Measurements from ENCODE around the gene MYBPC1. TPM values are rescaled to one million over a fixed set of nuclear protein-coding genes. Genes with fewer than 3 reads are reported as not detected.
"Not testable (repeated sequence)": the region's sequence is repeated elsewhere in the genome, so short reads cannot be mapped to it uniquely, and the experiment has no call there.

The MYBPC1 gene
- total RNA-seq, 1 donor = not detected

DNA sequence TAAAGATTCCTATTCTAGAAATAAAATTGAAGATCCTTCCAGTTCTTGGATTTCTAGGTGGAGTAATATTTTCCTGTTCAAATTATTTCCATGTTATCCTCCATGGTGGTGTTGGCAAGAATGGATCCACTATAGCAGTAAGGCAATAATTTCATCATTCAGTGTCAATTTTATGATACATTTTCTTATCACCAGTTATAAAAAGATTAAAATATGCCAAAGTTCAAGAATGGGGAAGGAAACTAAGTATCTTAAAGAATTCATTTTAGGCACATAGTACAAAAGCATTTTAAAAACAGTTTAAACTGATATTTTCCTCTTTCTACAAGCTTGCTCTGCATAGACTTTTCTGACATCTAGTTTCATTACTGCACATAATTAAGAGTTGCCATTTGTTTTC is 125.3 kb downstream of the MYBPC1 start:
- no peak for DNase-seq (ENCODE audit: low read depth in 2 of 3, low spot score in 2 of 3)

DNA sequence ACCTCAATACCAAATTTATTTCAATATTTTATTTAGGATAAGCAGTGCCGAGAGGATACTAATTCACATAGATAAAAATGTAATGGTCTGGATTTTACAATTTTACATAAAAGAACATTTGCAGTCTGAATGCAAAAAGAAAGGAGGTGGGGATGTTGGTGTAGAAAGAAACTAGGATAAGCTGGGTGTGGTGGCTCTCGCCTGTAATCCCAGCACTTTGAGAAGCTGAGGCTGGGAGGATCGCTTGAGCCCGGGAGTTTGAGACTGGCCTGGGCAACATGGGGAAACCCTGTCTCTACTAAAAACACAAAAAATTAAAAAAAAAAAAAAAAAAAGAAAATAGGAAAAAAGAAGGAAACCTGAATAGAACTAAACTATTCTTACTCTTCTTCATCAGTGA is 127.6 kb downstream of the MYBPC1 start:
- no peak for DNase-seq (ENCODE audit: low read depth in 2 of 3, low spot score in 2 of 3)

- no peak for DNase-seq (ENCODE audit: low read depth in 2 of 3, low spot score in 2 of 3)
Observed at GRCh38 chr12:101727098-101727497, 132.3 kb downstream of the MYBPC1 start.

DNA sequence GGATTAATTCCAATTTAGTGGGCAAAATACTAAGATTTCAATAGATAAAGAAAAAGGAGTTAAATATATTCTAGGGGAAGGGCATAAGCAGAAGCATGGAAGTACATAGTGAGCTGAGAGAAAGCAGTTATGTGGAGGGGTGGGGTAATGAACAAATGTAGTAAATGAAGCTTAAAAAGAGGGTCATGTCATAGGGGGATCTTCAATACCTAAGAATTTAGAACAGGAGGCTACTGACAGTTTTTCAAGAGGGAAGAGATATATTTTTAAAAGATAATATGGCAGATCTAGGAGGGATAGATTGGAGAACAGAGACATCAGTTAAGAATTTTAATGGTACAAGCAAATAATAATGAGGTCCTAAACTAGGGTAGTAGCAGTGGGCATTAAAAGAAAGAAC is 135.1 kb downstream of the MYBPC1 start:
- DNase-seq (ENCODE audit: low read depth in 2 of 3, low spot score in 2 of 3) = no peak

DNA sequence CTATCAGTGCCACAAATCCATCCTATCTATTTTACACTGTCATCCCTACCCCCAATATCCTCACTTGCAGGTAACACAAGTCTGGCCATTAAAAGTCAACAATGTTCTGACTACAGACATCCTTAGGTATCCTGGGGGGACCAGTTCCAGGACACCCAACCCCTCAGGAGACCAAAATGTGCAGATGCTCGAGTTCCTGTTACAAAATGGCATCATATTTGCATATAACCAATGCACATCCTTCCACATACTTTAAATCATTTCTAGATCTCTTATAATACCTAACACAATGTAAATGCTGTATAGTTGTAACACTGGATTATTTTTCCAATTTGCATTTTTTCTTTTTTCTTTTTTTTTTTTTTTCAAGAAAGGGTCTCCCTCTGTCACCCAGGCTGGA is 137.5 kb downstream of the MYBPC1 start:
- DNase-seq (ENCODE audit: low read depth in 2 of 3, low spot score in 2 of 3) = no peak

- no peak for DNase-seq (ENCODE audit: low read depth in 2 of 3, low spot score in 2 of 3)
Observed at GRCh38 chr12:101733166-101733565, 138.4 kb downstream of the MYBPC1 start.

DNA sequence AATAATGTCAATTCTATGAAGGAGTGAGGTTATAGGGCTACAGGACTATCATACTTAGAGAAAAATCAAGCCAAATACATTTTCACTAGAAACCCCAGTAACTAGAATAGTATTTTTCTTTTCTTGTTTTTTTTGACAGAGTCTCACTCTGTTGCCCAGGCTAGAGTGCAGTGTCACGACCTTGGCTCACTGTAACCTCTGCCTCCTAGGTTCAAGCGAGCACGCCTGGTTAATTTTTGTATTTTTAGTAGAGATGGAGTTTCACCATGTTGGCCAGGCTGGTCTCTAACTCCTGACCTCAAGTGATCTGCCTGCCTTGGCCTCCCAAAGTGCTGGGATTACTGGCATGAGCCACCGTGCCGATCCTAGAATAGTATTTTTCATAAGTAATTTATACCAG is 139.7 kb downstream of the MYBPC1 start:
- not testable (repeated sequence) for DNase-seq (ENCODE audit: low read depth in 2 of 3, low spot score in 2 of 3)

Small RNA genes lying within 50 kb of the gene (small RNA-seq; reads per million reads assigned to genes)
- not detected for gene RNY1P16

Other genes starting within 250 kb of the MYBPC1 start
- gene ARL1, start 187.2 kb upstream of the MYBPC1 start, total RNA-seq = 15.3 TPM
- gene SPIC, start 119.6 kb upstream of the MYBPC1 start, total RNA-seq = not detected
- gene CHPT1, start 102.7 kb downstream of the MYBPC1 start, total RNA-seq = 23.4 TPM
- gene SYCP3, start 144.5 kb downstream of the MYBPC1 start, total RNA-seq = 0.27 TPM
- 40.4 TPM for gene GNPTAB, start 236.0 kb downstream of the MYBPC1 start, total RNA-seq